Measurements from ENCODE around the gene SDHB.
A peak's percentile ranks its signal among the peaks of the same experiment; 100 is the strongest.

SDHB gene

DNA sequence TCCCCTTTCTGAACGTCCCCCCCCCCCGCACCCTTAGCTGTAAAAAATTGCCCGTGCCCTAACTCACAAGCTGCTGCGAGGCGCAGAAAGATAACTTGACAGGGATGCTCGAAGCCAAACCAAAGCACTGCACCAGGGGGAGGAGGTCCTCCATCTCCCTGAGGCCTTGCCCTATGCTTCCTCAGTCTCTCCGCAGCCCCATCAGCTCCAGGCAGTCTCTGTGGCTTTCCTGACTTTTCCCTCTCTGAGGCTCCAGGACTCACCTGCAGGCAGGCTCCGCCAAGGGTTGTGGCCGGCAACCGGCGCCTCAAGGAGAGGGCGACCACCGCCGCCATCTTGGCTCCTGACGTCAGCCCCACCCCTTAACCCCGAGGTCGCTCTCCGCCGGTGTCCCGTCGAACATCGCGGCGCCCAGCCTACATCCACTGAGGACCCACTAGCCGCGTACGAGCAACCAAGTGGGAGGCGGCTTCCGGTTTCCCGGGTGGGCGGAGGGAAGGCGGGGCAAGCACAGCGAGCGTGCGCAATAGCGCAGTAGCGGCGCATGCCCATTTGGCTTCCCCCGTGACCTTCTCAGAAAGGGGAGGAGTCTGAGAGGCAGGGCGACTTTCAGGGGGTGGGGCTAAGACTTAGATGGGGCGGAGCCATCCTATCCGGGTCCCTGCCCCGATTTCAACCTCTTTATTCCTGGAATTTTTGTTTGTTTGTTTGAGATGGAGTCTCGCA, at the start of gene SDHB:
SDHB (minus strand) TSS at position 348 of the 726 bp plus-strand sequence; CDS start at position 335, 13 bp downstream.
- Histone ChIP-seq H3K4me1 (ENCODE audit: control insufficient read depth, insufficient read depth, low read length) (peaks cover 13% of the 10 kb centered on the region), H3K9ac (ENCODE audit: low read length) (peak within 1 kb of the TSS; percentile 95), H3K36me3 (ENCODE audit: control insufficient read depth, insufficient read depth, low read length, severe bottlenecking) (peaks cover 14% of the 10 kb centered on the region), H3K4me3 (ENCODE audit: low read length) (peak within 1 kb of the TSS; percentile 97), H3K27me3 (replicated peaks; ENCODE audit: control insufficient read depth, insufficient read depth, low read length) (peaks cover 6% of the 10 kb centered on the region), H3K9me3 (ENCODE audit: control insufficient read depth, low read length) (no peaks in the 10 kb centered on the region)
- DNase-seq (ENCODE audit: low read depth): peak; percentile 99

GRCh38 chr1:17102232-17102631, 48.4 kb upstream of the SDHB start:
- H3K36me3 ChIP-seq (ENCODE audit: control insufficient read depth, insufficient read depth, low read length, severe bottlenecking): no peaks in the 10 kb centered on the region
- H3K4me1 ChIP-seq (ENCODE audit: control insufficient read depth, insufficient read depth, low read length): peaks cover 5% of the 10 kb centered on the region
- no peaks in the 10 kb centered on the region for H3K9me3 ChIP-seq (ENCODE audit: control insufficient read depth, low read length)
- H3K9ac ChIP-seq (ENCODE audit: low read length): no peak overlapping the region
- no peak for DNase-seq (ENCODE audit: low read depth)
- peaks cover 55% of the 10 kb centered on the region for H3K27me3 ChIP-seq (replicated peaks; ENCODE audit: control insufficient read depth, insufficient read depth, low read length)
- no peak overlapping the region for H3K4me3 ChIP-seq (ENCODE audit: low read length)

- Histone ChIP-seq H3K9ac (ENCODE audit: low read length) (no peak overlapping the region), H3K4me1 (ENCODE audit: control insufficient read depth, insufficient read depth, low read length) (peaks cover 5% of the 10 kb centered on the region), H3K9me3 (ENCODE audit: control insufficient read depth, low read length) (no peaks in the 10 kb centered on the region), H3K36me3 (ENCODE audit: control insufficient read depth, insufficient read depth, low read length, severe bottlenecking) (no peaks in the 10 kb centered on the region), H3K27me3 (replicated peaks; ENCODE audit: control insufficient read depth, insufficient read depth, low read length) (peaks cover 58% of the 10 kb centered on the region), H3K4me3 (ENCODE audit: low read length) (no peak overlapping the region)
- no peak for DNase-seq (ENCODE audit: low read depth)
Observed at GRCh38 chr1:17101261-17101660, 47.4 kb upstream of the SDHB start.

DNA sequence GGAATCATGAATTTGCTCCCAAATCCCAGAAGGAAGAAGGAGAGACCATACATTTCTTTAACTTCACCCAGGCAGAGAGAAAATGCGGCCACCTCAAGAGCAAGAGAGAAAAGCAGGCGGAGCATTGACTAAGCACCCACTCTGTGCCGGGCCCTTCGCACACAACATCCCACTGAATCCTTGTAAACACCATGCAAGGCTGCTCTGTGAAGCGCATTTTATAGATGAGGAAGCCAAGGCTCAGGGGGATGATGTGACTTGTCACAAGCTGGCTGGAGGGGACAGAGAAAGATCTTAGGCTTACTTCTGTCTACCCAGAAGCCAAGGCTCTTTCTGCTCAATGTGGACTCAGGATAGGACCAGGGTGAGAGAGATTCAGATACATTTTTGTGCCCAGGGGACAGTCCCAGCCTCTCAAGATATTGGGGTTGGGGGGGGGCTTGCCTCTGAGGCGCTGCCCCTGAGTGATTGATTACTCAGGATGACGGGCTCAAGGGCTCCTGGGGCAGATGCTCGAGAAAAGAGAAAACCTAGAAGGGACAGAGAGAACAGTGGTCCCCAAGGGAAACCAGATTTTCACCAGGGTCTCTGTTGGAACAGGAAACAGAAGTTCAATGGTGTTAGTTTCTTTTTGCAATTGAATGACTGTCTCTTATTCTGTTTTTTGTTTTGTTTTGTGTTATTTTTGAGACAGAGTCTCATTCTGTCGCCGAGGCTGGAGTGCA, 45.9 kb upstream of the SDHB start:
- H3K9me3 ChIP-seq (ENCODE audit: control insufficient read depth, low read length): no peaks in the 10 kb centered on the region
- no peaks in the 10 kb centered on the region for H3K36me3 ChIP-seq (ENCODE audit: control insufficient read depth, insufficient read depth, low read length, severe bottlenecking)
- peaks cover 58% of the 10 kb centered on the region for H3K27me3 ChIP-seq (replicated peaks; ENCODE audit: control insufficient read depth, insufficient read depth, low read length)
- no peak overlapping the region for H3K9ac ChIP-seq (ENCODE audit: low read length)
- no peak for DNase-seq (ENCODE audit: low read depth)
- H3K4me1 ChIP-seq (ENCODE audit: control insufficient read depth, insufficient read depth, low read length): peaks cover 5% of the 10 kb centered on the region
- H3K4me3 ChIP-seq (ENCODE audit: low read length): no peak overlapping the region

DNA sequence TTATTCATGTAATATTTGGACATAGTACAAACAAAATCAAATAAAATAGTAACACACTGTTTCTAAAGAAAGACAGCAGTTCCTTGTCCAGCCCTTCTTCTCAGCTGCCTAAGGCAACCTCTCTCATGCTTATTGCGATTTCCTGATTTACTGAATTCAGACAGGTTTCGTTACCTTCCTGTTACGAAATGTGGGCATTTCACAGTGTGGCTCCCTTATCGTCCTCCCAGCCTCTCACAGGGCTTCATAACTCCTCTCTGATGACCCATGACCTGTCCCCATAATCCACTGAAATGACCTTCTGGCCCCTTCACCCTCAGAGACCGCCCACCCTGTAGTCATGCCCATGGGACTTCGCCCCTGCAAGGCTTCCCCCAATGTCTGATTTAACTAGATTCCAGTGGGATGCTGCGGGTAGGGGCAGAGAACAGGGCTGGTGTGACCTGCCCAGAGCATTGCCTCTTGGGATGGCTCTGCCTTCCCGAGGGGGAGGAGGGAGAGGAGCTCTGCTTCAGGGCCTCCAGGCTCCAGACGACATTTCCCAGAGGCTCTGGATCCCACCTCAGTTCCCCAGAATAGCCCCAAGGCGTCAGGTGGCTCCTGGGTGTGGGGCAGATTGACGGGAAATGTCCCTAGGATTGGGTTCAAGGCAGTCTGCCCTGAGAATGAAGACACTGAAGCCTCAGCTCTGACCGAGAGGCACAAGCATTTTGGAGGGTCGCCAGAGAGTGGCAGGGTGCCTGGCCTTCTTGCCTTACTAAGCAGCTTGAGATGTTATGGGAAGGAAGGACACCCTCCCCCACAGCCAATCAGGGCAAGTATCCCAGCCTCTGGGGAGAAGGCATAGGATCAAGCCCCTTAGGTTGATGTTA, 44.9 kb upstream of the SDHB start:
- no peaks in the 10 kb centered on the region for H3K36me3 ChIP-seq (ENCODE audit: control insufficient read depth, insufficient read depth, low read length, severe bottlenecking)
- H3K4me1 ChIP-seq (ENCODE audit: control insufficient read depth, insufficient read depth, low read length): peaks cover 5% of the 10 kb centered on the region
- no peak overlapping the region for H3K4me3 ChIP-seq (ENCODE audit: low read length)
- no peak overlapping the region for H3K9ac ChIP-seq (ENCODE audit: low read length)
- no peaks in the 10 kb centered on the region for H3K9me3 ChIP-seq (ENCODE audit: control insufficient read depth, low read length)
- peaks cover 58% of the 10 kb centered on the region for H3K27me3 ChIP-seq (replicated peaks; ENCODE audit: control insufficient read depth, insufficient read depth, low read length)
- DNase-seq (ENCODE audit: low read depth): no peak

DNA sequence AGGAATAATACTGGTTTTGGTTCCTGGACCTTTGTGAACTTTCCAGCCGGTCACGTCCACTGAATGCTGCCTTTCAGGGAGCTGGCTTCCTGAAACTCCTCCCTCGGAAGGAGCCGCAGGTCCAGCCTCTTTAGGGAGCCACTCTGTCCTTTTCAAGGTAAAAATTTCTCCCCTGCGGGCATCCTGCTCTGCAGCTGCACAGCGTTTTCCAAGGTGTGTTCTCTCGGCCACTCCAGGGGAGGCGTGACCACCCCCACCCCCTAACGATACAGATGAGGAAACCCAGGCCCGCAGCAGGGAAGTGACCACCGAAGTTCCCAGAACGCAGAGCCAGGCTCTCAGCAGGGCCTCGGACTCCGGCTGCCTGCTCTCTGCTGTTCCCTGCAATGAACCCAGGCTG, 44.0 kb upstream of the SDHB start:
- H3K9ac ChIP-seq (ENCODE audit: low read length): no peak overlapping the region
- peaks cover 5% of the 10 kb centered on the region for H3K4me1 ChIP-seq (ENCODE audit: control insufficient read depth, insufficient read depth, low read length)
- H3K27me3 ChIP-seq (replicated peaks; ENCODE audit: control insufficient read depth, insufficient read depth, low read length): peaks cover 49% of the 10 kb centered on the region
- DNase-seq (ENCODE audit: low read depth): no peak
- no peaks in the 10 kb centered on the region for H3K36me3 ChIP-seq (ENCODE audit: control insufficient read depth, insufficient read depth, low read length, severe bottlenecking)
- H3K9me3 ChIP-seq (ENCODE audit: control insufficient read depth, low read length): no peaks in the 10 kb centered on the region
- no peak overlapping the region for H3K4me3 ChIP-seq (ENCODE audit: low read length)

- Histone ChIP-seq H3K27me3 (replicated peaks; ENCODE audit: control insufficient read depth, insufficient read depth, low read length) (peaks cover 47% of the 10 kb centered on the region), H3K9ac (ENCODE audit: low read length) (no peak overlapping the region), H3K36me3 (ENCODE audit: control insufficient read depth, insufficient read depth, low read length, severe bottlenecking) (no peaks in the 10 kb centered on the region), H3K4me1 (ENCODE audit: control insufficient read depth, insufficient read depth, low read length) (peaks cover 5% of the 10 kb centered on the region), H3K9me3 (ENCODE audit: control insufficient read depth, low read length) (no peaks in the 10 kb centered on the region), H3K4me3 (ENCODE audit: low read length) (no peak overlapping the region)
- no peak for DNase-seq (ENCODE audit: low read depth)
Observed at GRCh38 chr1:17097147-17097546, 43.3 kb upstream of the SDHB start.

DNA sequence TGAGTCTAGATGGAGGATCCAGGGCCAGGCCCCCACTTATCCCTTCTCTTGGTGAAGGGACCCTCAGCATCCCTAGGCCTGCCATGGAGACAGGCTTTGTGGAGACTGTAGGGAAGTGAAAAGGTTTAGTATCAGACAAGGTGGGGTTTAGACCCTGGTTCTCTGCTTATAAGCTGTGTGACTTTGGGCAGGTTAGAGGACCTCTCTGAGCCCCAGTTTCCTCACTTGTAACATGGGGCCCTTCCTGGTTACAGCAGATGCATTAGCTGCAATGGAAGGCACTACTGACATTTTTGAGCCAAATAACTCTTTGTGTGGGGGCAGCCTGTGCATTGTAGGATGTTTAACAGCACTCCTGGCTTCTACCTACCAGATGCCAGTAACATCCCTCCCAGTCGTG, 42.8 kb upstream of the SDHB start:
- no peaks in the 10 kb centered on the region for H3K36me3 ChIP-seq (ENCODE audit: control insufficient read depth, insufficient read depth, low read length, severe bottlenecking)
- H3K9me3 ChIP-seq (ENCODE audit: control insufficient read depth, low read length): no peaks in the 10 kb centered on the region
- H3K9ac ChIP-seq (ENCODE audit: low read length): no peak overlapping the region
- H3K27me3 ChIP-seq (replicated peaks; ENCODE audit: control insufficient read depth, insufficient read depth, low read length): peaks cover 41% of the 10 kb centered on the region
- H3K4me1 ChIP-seq (ENCODE audit: control insufficient read depth, insufficient read depth, low read length): peaks cover 5% of the 10 kb centered on the region
- no peak for DNase-seq (ENCODE audit: low read depth)
- H3K4me3 ChIP-seq (ENCODE audit: low read length): no peak overlapping the region

DNA sequence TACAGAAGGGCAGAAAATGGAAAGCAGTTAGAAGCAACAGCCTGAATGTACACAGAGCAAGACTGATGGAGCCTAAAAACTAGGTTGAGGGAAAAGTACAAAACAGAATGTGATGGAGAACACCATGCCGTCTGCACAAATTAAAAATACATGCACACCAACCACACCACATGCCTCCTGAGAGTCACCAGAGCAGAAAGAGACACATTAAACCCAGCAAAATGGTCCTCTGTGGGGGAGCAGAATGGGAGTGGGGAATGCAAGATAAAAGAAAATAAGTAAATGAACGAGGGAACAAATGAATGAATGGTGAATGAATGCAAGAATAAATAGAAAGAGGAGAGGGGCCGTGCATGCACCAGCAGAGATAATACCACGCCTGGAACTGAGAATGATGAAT, 41.3 kb upstream of the SDHB start:
- Histone ChIP-seq H3K27me3 (replicated peaks; ENCODE audit: control insufficient read depth, insufficient read depth, low read length) (peaks cover 42% of the 10 kb centered on the region), H3K9ac (ENCODE audit: low read length) (no peak overlapping the region), H3K9me3 (ENCODE audit: control insufficient read depth, low read length) (no peaks in the 10 kb centered on the region), H3K4me3 (ENCODE audit: low read length) (no peak overlapping the region), H3K36me3 (ENCODE audit: control insufficient read depth, insufficient read depth, low read length, severe bottlenecking) (no peaks in the 10 kb centered on the region), H3K4me1 (ENCODE audit: control insufficient read depth, insufficient read depth, low read length) (peaks cover 5% of the 10 kb centered on the region)
- no peak for DNase-seq (ENCODE audit: low read depth)

GRCh38 chr1:17094664-17095063, 40.8 kb upstream of the SDHB start:
- no peak overlapping the region for H3K4me3 ChIP-seq (ENCODE audit: low read length)
- no peaks in the 10 kb centered on the region for H3K36me3 ChIP-seq (ENCODE audit: control insufficient read depth, insufficient read depth, low read length, severe bottlenecking)
- H3K4me1 ChIP-seq (ENCODE audit: control insufficient read depth, insufficient read depth, low read length): peaks cover 5% of the 10 kb centered on the region
- H3K9me3 ChIP-seq (ENCODE audit: control insufficient read depth, low read length): no peaks in the 10 kb centered on the region
- peak; percentile 16 for DNase-seq (ENCODE audit: low read depth)
- peaks cover 42% of the 10 kb centered on the region for H3K27me3 ChIP-seq (replicated peaks; ENCODE audit: control insufficient read depth, insufficient read depth, low read length)
- no peak overlapping the region for H3K9ac ChIP-seq (ENCODE audit: low read length)

- Histone ChIP-seq H3K36me3 (ENCODE audit: control insufficient read depth, insufficient read depth, low read length, severe bottlenecking) (no peaks in the 10 kb centered on the region), H3K9ac (ENCODE audit: low read length) (no peak overlapping the region), H3K4me3 (ENCODE audit: low read length) (no peak overlapping the region), H3K27me3 (replicated peaks; ENCODE audit: control insufficient read depth, insufficient read depth, low read length) (peaks cover 40% of the 10 kb centered on the region), H3K9me3 (ENCODE audit: control insufficient read depth, low read length) (no peaks in the 10 kb centered on the region), H3K4me1 (ENCODE audit: control insufficient read depth, insufficient read depth, low read length) (peaks cover 3% of the 10 kb centered on the region)
- DNase-seq (ENCODE audit: low read depth): no peak
Observed at GRCh38 chr1:17093822-17094393, 40.1 kb upstream of the SDHB start.

Data from adipocyte (in vitro differentiated cells).